ENCODE data around the gene TSHB.

The TSHB gene

DNA sequence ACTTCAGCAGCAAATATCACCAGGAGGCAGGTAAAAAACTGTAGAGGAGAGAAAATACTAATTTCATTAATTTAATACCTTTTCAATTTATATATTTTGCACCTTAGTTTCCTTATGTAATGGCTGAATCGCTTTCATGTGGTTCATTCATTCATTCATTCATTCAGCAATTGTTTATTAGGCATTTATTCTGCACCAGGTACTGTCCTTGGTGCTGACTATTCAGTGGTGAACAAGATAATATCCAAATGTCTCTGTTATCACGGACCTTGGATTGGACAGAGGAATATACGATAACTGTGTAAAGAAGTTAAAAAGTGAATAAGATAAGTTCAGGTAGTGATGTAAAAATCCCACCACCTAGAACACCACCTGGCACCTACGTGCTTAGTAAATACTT lies 30.9 kb downstream of the TSHB start:
- no peak for DNase-seq (ENCODE audit: low read depth)
- TF ChIP-seq POLR2A (IDR thresholded peaks at IDR 0.05; ENCODE audit: extremely low read depth, insufficient read length) (no peak), MYC (IDR thresholded peaks at IDR 0.05; ENCODE audit: low read depth, low read length) (no peak)
- TF ChIP-seq, protein P1, sequence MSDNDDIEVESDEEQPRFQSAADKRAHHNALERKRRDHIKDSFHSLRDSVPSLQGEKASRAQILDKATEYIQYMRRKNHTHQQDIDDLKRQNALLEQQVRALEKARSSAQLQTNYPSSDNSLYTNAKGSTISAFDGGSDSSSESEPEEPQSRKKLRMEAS (IDR thresholded peaks at IDR 0.05; ENCODE audit: low read depth, low read length): no peak
- TF ChIP-seq, protein P2, sequence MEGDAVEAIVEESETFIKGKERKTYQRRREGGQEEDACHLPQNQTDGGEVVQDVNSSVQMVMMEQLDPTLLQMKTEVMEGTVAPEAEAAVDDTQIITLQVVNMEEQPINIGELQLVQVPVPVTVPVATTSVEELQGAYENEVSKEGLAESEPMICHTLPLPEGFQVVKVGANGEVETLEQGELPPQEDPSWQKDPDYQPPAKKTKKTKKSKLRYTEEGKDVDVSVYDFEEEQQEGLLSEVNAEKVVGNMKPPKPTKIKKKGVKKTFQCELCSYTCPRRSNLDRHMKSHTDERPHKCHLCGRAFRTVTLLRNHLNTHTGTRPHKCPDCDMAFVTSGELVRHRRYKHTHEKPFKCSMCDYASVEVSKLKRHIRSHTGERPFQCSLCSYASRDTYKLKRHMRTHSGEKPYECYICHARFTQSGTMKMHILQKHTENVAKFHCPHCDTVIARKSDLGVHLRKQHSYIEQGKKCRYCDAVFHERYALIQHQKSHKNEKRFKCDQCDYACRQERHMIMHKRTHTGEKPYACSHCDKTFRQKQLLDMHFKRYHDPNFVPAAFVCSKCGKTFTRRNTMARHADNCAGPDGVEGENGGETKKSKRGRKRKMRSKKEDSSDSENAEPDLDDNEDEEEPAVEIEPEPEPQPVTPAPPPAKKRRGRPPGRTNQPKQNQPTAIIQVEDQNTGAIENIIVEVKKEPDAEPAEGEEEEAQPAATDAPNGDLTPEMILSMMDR (IDR thresholded peaks at IDR 0.05; ENCODE audit: low read depth, low read length): no peak
- no peak overlapping the region for H3K4me3 ChIP-seq (ENCODE audit: low read depth, low read length)

DNA sequence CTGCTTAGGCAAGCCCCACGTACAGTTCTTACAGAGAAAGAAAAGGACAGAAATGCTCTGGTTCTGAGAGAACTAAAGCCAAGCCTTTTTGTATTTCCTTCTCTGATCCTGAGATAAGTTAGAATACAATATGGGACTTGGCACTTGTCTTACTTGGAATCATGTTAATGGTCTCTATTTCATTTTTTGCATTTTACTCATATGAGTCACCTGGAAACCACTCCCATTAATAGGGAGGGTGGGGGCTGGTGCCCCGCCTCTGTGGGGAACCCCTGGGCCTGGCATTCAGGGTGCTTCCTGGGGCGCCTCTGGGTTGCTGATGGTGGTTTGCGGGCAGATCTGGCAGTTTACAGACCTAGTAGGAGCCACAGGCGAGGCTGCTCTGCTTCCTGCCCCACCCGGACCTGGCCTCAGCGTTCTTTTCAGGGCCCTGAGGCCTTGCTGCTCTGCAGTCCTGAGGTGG lies 32.9 kb downstream of the TSHB start:
- H3K4me3 ChIP-seq (ENCODE audit: low read depth, low read length): no peak overlapping the region
- peak; percentile 93 for DNase-seq (ENCODE audit: low read depth)
- TF ChIP-seq POLR2A (IDR thresholded peaks at IDR 0.05; ENCODE audit: extremely low read depth, insufficient read length): no peak
- TF ChIP-seq MYC (IDR thresholded peaks at IDR 0.05; ENCODE audit: low read depth, low read length): no peak
- TF ChIP-seq, protein P2 (IDR thresholded peaks at IDR 0.05; ENCODE audit: low read depth, low read length): no peak
- TF ChIP-seq, protein P1 (IDR thresholded peaks at IDR 0.05; ENCODE audit: low read depth, low read length): no peak

DNA sequence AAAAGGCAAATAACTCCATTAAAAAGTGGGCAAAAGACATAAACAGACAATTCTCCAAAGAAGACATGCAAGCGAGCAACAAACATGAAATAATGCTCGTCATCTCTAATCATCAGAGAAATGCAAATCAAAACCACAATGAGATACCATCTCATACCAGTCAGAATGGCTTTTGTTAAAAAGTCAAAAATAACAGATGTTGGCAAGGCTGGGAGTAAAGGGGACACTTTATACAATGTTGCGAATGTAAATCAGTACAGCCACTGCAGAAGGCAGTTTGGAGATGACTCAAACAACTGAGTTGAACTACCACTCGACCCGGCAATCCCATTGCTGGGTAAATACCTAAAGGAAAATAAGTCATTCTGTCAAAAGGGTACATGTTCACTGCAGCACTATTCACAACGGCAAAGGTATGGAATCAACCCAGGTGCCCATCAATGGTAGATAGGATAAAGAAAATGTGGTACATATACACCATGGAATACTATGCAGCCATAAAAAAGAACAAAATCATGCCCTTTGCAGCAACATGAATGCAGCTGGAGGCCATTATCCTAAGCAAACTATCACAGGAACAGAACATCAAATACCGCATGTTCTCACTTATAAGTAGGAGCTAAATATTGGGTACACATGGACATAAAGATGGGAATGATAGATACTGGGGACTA lies 33.7 kb downstream of the TSHB start:
- peak; percentile 13 for DNase-seq (ENCODE audit: low read depth)
- TF ChIP-seq, protein P2 (IDR thresholded peaks at IDR 0.05; ENCODE audit: low read depth, low read length): no peak
- TF ChIP-seq MYC (IDR thresholded peaks at IDR 0.05; ENCODE audit: low read depth, low read length) (no peak), POLR2A (IDR thresholded peaks at IDR 0.05; ENCODE audit: extremely low read depth, insufficient read length) (no peak)
- TF ChIP-seq, protein P1 (IDR thresholded peaks at IDR 0.05; ENCODE audit: low read depth, low read length): no peak
- no peak overlapping the region for H3K4me3 ChIP-seq (ENCODE audit: low read depth, low read length)

DNA sequence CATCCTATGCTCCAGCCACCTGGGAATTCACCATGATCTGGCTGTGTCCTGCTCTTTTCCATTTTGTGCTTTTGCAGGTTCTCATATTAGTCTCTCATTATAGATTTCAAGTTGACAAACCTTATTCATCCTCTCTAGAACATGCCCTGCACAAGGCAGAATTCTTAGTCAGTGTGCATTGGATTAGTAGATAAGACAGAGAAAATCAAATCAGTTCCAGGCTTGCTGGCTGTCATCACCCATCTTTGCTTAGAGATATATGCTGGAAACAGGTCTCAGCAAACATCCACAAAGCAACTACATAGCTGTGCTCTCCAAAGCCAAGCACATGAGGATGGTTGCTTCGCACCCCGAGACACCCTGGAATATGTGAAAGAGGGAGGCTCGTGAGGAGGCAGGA lies 34.8 kb downstream of the TSHB start:
- no peak for DNase-seq (ENCODE audit: low read depth)
- no peak overlapping the region for H3K4me3 ChIP-seq (ENCODE audit: low read depth, low read length)
- no peak for TF ChIP-seq MYC (IDR thresholded peaks at IDR 0.05; ENCODE audit: low read depth, low read length)
- TF ChIP-seq, protein P2 (IDR thresholded peaks at IDR 0.05; ENCODE audit: low read depth, low read length): no peak
- no peak for TF ChIP-seq POLR2A (IDR thresholded peaks at IDR 0.05; ENCODE audit: extremely low read depth, insufficient read length)
- TF ChIP-seq, protein P1 (IDR thresholded peaks at IDR 0.05; ENCODE audit: low read depth, low read length): no peak

DNA sequence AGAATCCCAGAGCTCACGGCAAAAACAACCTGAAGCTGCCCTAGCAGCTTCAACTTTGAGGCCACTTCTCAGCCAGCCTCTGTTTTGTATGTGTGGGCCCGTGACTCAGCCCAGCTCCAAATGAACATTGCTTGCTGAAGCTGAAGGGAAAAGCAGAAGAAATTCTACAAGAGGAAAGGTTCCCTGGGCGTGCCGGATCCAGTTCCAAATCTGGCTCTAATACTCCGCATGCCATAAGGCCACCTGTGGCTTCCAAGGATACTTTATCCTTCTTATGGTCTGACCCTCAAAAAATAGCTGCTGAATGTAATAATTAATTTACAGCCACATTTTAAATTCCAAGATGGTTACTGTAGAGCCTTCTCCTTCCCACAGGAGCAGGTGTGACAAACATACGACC lies 35.4 kb downstream of the TSHB start:
- TF ChIP-seq POLR2A (IDR thresholded peaks at IDR 0.05; ENCODE audit: extremely low read depth, insufficient read length): no peak
- TF ChIP-seq, protein P2 (IDR thresholded peaks at IDR 0.05; ENCODE audit: low read depth, low read length): no peak
- TF ChIP-seq, protein P1 (IDR thresholded peaks at IDR 0.05; ENCODE audit: low read depth, low read length): no peak
- TF ChIP-seq MYC (IDR thresholded peaks at IDR 0.05; ENCODE audit: low read depth, low read length): no peak
- no peak for DNase-seq (ENCODE audit: low read depth)
- no peak overlapping the region for H3K4me3 ChIP-seq (ENCODE audit: low read depth, low read length)

All from NB4 (cell line).